Measurements from ENCODE around the gene NUSAP1. TPM values are rescaled to one million over a fixed set of nuclear protein-coding genes. Genes with fewer than 3 reads are reported as not detected.
"Not testable (repeated sequence)": the region's sequence is repeated elsewhere in the genome, so short reads cannot be mapped to it uniquely, and the experiment has no call there.

Gene NUSAP1
- total and polyA plus RNA-seq, 7 donors, result 0.16 to 34.7 (median 5.4) TPM

DNA sequence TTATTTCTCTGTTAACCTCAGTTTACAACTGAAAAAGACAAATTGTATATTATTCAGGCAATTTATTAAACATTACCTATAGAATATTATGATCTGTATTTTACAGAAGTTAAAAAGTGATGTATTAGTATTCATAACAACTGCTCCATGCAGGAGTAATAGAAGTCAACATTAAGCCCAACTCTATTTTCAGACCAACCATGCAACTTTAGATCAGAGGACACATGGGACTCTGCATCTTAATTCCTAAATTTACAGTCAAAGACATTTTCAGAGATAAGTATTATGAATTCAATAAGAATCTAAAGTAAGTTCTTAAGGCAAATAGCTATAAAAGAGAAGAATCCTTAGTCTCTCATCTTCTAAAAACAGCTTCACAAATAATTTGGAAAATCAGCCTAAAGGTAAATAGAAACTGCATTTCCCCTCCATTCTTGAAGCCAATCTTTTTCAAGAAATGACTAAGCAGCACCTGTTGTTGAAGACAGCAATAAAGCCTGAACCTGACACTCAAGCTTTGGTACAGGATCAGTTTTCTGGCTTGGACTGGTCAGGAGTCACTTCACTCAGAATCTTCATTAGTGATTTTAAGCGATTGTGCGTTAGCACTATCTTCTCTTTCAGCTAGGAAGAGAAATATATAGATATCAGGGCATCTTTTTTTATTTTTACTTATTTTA is 23.3 kb upstream of the NUSAP1 start:
- H3K4me1 ChIP-seq, result no peaks in the 10 kb centered on the region
- H3K36me3 ChIP-seq, result peaks cover 0 to 5% (median 0%) of the 10 kb centered on the region in 4 donors
- H3K27ac ChIP-seq, result no peak overlapping the region
- H3K4me3 ChIP-seq, result no peak overlapping the region
- intact Hi-C loops (cut with DNase I), result no loop called here
- 98% methylated on average over 2 of the region's 2 CpGs for WGBS, 2 donors
- H3K9me3 ChIP-seq, result no peaks in the 10 kb centered on the region
- DNase-seq, result no peak
- no peak for TF ChIP-seq EP300 (IDR thresholded peaks at IDR 0.05)
- TF ChIP-seq, protein P1, sequence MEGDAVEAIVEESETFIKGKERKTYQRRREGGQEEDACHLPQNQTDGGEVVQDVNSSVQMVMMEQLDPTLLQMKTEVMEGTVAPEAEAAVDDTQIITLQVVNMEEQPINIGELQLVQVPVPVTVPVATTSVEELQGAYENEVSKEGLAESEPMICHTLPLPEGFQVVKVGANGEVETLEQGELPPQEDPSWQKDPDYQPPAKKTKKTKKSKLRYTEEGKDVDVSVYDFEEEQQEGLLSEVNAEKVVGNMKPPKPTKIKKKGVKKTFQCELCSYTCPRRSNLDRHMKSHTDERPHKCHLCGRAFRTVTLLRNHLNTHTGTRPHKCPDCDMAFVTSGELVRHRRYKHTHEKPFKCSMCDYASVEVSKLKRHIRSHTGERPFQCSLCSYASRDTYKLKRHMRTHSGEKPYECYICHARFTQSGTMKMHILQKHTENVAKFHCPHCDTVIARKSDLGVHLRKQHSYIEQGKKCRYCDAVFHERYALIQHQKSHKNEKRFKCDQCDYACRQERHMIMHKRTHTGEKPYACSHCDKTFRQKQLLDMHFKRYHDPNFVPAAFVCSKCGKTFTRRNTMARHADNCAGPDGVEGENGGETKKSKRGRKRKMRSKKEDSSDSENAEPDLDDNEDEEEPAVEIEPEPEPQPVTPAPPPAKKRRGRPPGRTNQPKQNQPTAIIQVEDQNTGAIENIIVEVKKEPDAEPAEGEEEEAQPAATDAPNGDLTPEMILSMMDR (IDR thresholded peaks at IDR 0.05), result no peak
- TF ChIP-seq POLR2AphosphoS5 (IDR thresholded peaks at IDR 0.05), result no peak
- no peak for TF ChIP-seq POLR2A (IDR thresholded peaks at IDR 0.05)
- no peaks in the 10 kb centered on the region for H3K27me3 ChIP-seq

DNA sequence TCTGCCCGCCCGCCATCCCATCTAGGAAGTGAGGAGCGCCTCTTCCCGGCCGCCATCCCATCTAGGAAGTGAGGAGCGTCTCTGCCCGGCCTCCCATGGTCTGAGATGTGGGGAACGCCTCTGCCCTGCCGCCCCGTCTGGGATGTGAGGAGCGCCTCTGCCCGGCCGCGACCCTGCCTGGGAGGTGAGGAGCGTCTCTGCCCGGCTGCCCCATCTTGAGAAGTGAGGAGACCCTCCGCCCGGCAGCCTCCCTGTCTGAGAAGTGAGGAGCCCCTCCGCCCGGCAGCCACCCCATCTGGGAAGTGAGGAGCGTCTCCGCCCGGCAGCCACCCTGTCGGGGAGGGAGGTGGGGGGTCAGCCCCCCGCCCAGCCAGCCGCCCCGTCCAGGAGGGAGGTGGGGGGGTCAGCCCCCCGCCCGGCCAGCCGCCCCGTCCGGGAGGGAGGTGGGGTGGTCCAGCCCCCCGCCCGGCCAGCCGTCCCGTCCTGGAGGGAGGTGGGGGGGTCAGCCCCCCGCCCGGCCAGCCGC is 11.8 kb upstream of the NUSAP1 start:
- H3K27ac ChIP-seq; intact Hi-C loops (cut with DNase I); H3K36me3 ChIP-seq; H3K4me1 ChIP-seq; H3K9me3 ChIP-seq; H3K4me3 ChIP-seq; DNase-seq; H3K27me3 ChIP-seq: not testable (repeated sequence)
- WGBS, 2 donors, result 97 to 98% methylated on average over 38 to 39 of the region's 39 CpGs

DNA sequence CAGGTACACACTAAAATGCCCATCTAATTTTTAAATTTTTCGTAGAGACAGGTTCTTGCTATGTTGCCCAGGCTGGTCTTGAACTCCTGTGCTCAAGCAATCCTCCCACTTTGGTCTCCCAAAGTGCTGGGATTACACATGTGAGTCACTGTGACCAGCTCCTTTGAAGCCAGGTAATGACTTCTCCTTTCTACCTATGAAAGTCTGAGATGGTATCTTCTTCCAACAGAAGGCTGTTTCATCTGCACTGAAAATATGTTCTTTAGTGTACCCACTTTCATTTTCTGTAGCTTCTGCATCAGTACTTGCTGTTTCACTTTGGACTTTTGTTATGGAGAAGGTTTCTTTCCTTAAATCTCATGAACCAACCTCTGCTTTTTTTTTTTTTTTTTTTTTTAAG is 9.1 kb upstream of the NUSAP1 start:
- TF ChIP-seq, protein P1 (IDR thresholded peaks at IDR 0.05), result no peak
- TF ChIP-seq POLR2AphosphoS5 (IDR thresholded peaks at IDR 0.05), result no peak
- DNase-seq, result no peak
- no peaks in the 10 kb centered on the region for H3K9me3 ChIP-seq
- no peak overlapping the region for H3K4me3 ChIP-seq
- no peaks in the 10 kb centered on the region for H3K4me1 ChIP-seq
- WGBS, 2 donors, result 89 to 97% methylated on average over 1 of the region's 1 CpG
- no peaks in the 10 kb centered on the region for H3K27me3 ChIP-seq
- H3K27ac ChIP-seq, result no peak overlapping the region
- no peaks in the 10 kb centered on the region for H3K36me3 ChIP-seq
- intact Hi-C loops (cut with DNase I), result no loop called here

DNA sequence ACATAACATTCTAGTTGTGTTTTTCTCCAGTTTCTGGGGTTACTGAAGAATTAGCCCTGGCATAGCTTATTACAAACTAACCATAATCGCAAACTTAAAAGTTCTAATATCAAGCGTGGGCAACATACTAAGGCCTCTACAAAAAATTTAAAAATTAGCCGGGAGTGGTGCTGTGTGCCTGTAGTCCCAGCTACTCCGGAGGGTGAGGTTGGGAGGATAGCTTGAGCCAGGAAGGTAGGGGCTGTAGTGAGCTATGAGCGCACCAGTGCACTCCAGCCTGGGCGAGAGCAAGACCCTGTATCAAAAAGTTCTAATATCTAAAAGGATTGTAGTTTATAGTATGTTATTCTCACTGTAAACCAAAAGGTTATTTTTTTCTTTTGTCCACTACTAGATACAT is 1.4 kb upstream of the NUSAP1 start:
- Histone ChIP-seq H3K9me3 (no peaks in the 10 kb centered on the region), H3K27ac (no peak overlapping the region), H3K27me3 (no peaks in the 10 kb centered on the region), H3K4me1 (peaks cover 0 to 17% (median 14%) of the 10 kb centered on the region in 4 donors), H3K36me3 (no peaks in the 10 kb centered on the region), H3K4me3 (peak overlapping the region in 1 of 4 donors; percentile 73)
- TF ChIP-seq POLR2AphosphoS5 (IDR thresholded peaks at IDR 0.05) (no peak), EP300 (IDR thresholded peaks at IDR 0.05) (no peak), POLR2A (IDR thresholded peaks at IDR 0.05) (no peak)
- TF ChIP-seq, protein P1 (IDR thresholded peaks at IDR 0.05), result no peak
- intact Hi-C loops (cut with DNase I), result loop anchor here (5.0 to 10.0 kb wide), 3 partner anchors 49 to 429 kb away; partner anchors contain the start of gene RTF1
- WGBS, 2 donors, result 59 to 78% methylated on average over 6 of the region's 6 CpGs
- no peak for DNase-seq

DNA sequence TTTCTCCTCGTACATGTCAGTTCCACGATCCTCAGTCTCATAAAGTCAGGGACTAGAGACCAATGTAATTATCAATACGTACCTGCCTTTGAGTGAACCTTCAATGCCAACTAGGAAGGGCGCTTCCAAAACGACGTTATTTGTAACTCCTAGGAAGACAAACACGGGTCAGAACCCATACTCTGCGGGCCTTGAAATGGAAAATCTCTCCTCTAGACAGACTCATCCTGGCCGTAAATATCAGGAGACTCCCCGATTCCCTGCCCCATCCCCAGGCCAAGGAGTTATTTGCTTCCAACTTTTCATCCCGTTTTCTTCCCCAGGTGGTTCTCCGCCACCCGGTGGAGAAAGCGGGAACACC is 868 bp upstream of the NUSAP1 start:
- WGBS, 2 donors, result 1 to 2% methylated on average over 14 of the region's 14 CpGs

More for the DNA sequence above, 868 bp upstream of the NUSAP1 start:
- H3K4me1 ChIP-seq, result peaks cover 0 to 17% (median 14%) of the 10 kb centered on the region in 4 donors
- DNase-seq, result no peak
- H3K27ac ChIP-seq, result peak overlapping the region; percentile 59 to 77 (median 74)
- intact Hi-C loops (cut with DNase I), result loop anchor here (2.0 to 10.0 kb wide), 4 partner anchors 50 to 430 kb away; partner anchors contain the start of gene RTF1
- no peaks in the 10 kb centered on the region for H3K36me3 ChIP-seq
- H3K27me3 ChIP-seq, result no peaks in the 10 kb centered on the region
- H3K4me3 ChIP-seq, result peak overlapping the region; percentile 71 to 93 (median 74)
- TF ChIP-seq POLR2AphosphoS5 (IDR thresholded peaks at IDR 0.05) (no peak), POLR2A (IDR thresholded peaks at IDR 0.05) (no peak), EP300 (IDR thresholded peaks at IDR 0.05) (no peak)
- TF ChIP-seq, protein P1 (IDR thresholded peaks at IDR 0.05), result no peak
- no peaks in the 10 kb centered on the region for H3K9me3 ChIP-seq

All from sigmoid colon (tissue), 7 donors.